Gastroesophageal sphincter (tissue), 3 donors: ENCODE results near the gene C12orf56.
"Not testable (repeated sequence)": the region's sequence is repeated elsewhere in the genome, so short reads cannot be mapped to it uniquely, and the experiment has no call there.

ENCODE experiments used
- CTCF ChIP-seq, 4 experiments: fragments of 200-600 bp in 2 of 4; fragments of 450-650 bp in 2 of 4; sonication (generic) in 1 of 4; IDR thresholded peaks; one replicate each; pipeline ENCODE4 v1.5.1; 2017 to 2019; ENCODE audit warnings: antibody characterized with exemption in 4 of 4, mild to moderate bottlenecking in 2 of 4, moderate library complexity in 2 of 4
- EP300 ChIP-seq: sonication (generic); formaldehyde crosslinking; IDR thresholded peaks from one replicate; pipeline ENCODE4 v1.6.1; 2017; ENCODE audit warnings: antibody characterized with exemption, mild to moderate bottlenecking

GRCh38 chr12:64340546-64340945, 50.0 kb downstream of the C12orf56 start:
- TF ChIP-seq CTCF (IDR thresholded peaks at IDR 0.05); EP300: not testable (repeated sequence)
